ENCODE measurements around the gene KLHL18. TPM values are rescaled to one million over a fixed set of nuclear protein-coding genes. Genes with fewer than 3 reads are reported as not detected.
"Not testable (repeated sequence)": the region's sequence is repeated elsewhere in the genome, so short reads cannot be mapped to it uniquely, and the experiment has no call there.

KLHL18 gene
- total RNA-seq, 1 donor from 2014 or later = 49.8 TPM

DNA sequence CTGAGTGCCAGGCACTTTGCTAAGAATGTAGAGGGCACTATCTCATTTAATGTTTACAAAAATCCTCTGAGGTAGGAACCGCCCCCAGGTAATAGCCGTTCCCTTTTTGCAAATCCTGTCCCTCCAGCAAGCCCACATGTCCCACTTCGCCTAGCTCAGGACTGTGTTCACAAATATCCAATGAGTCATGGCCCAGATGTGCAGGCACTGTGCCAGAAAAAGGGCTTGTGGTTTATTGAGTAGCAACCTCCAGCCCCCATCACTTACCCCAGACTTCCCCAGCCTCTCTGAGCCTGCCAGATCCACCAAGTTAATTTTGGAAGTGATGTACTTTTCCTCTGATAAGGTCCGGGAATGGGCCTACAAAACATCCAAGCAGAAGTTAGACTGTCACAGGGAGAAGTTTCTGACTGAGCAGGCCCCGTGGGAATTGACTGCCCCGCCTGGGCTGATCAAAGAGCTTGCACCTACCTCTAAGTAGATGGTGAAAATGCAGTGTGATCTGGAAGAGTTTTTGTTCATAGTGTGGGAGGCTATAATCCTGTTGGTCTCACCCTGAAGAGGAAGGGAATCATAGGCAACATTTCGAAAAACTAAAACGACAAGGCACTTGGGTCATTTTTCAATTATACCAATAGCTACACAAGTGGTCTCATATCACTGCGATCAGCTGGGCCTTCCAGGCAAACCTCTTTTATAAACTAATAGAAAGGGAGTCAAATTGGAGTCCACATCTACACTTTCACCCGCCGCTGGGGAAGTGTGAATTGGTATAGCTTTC is 15.8 kb upstream of the KLHL18 start:
- intact Hi-C loops (cut with DNase I) = no loop called here
- peak; percentile 88 for DNase-seq (ENCODE audit: missing footprints)
- ATAC-seq = peak; percentile 93

GRCh38 chr3:47267490-47267824 is 15.3 kb upstream of the KLHL18 start:
- DNase-seq (ENCODE audit: missing footprints) (no peak), ATAC-seq (no peak)
- intact Hi-C loops (cut with DNase I) = no loop called here

DNA sequence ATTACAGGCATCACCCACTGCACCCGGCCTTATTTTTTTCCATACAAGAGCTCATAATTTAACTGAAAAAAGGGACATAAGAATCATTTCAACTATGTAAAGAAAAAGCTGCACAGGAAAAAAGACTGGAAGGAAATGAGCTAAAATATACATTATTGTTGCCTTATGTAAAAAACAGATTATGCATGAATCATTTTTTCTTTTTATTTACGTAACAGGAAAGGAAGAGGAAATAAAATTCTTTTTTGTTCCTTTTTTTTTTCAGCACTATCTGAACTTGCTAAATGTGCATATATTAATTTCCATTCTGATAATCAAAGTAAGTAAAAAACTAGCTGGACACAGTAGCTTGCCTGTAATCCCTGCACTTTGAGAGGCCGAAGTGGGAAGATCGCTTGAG is 12.2 kb upstream of the KLHL18 start:
- intact Hi-C loops (cut with DNase I) = no loop called here
- ATAC-seq (no peak), DNase-seq (ENCODE audit: missing footprints) (no peak)

- intact Hi-C loops (cut with DNase I) = no loop called here
- no peak for DNase-seq (ENCODE audit: missing footprints)
- no peak for ATAC-seq
Observed at GRCh38 chr3:47273564-47273963, 9.2 kb upstream of the KLHL18 start.

- DNase-seq (ENCODE audit: missing footprints) (no peak), ATAC-seq (no peak)
- intact Hi-C loops (cut with DNase I) = no loop called here
Observed at GRCh38 chr3:47274652-47275051, 8.1 kb upstream of the KLHL18 start.

GRCh38 chr3:47276558-47276957 is 6.2 kb upstream of the KLHL18 start:
- no peak for ATAC-seq
- DNase-seq (ENCODE audit: missing footprints) = no peak
- intact Hi-C loops (cut with DNase I) = no loop called here

- intact Hi-C loops (cut with DNase I) = loop anchor here (5.0 to 10.0 kb wide), 3 partner anchors 42 to 116 kb away; partner anchors contain the start of gene SETD2
- no peak for ATAC-seq
- no peak for DNase-seq (ENCODE audit: missing footprints)
Observed at GRCh38 chr3:47280519-47280918, 2.2 kb upstream of the KLHL18 start.

- intact Hi-C loops (cut with DNase I) = loop anchor here (5.0 to 10.0 kb wide), 3 partner anchors 39 to 118 kb away; partner anchors contain the start of gene SETD2
- DNase-seq (ENCODE audit: missing footprints) = peak; percentile 66
- peak; percentile 10 for ATAC-seq
Observed at GRCh38 chr3:47283193-47283537, 421 bp downstream of the KLHL18 start.

GRCh38 chr3:47283591-47284364 is 1.0 kb downstream of the KLHL18 start:
- no peak for ATAC-seq
- DNase-seq (ENCODE audit: missing footprints) = no peak
- intact Hi-C loops (cut with DNase I) = loop anchor here (5.0 to 10.0 kb wide), 3 partner anchors 39 to 119 kb away; partner anchors contain the start of gene SETD2

DNA sequence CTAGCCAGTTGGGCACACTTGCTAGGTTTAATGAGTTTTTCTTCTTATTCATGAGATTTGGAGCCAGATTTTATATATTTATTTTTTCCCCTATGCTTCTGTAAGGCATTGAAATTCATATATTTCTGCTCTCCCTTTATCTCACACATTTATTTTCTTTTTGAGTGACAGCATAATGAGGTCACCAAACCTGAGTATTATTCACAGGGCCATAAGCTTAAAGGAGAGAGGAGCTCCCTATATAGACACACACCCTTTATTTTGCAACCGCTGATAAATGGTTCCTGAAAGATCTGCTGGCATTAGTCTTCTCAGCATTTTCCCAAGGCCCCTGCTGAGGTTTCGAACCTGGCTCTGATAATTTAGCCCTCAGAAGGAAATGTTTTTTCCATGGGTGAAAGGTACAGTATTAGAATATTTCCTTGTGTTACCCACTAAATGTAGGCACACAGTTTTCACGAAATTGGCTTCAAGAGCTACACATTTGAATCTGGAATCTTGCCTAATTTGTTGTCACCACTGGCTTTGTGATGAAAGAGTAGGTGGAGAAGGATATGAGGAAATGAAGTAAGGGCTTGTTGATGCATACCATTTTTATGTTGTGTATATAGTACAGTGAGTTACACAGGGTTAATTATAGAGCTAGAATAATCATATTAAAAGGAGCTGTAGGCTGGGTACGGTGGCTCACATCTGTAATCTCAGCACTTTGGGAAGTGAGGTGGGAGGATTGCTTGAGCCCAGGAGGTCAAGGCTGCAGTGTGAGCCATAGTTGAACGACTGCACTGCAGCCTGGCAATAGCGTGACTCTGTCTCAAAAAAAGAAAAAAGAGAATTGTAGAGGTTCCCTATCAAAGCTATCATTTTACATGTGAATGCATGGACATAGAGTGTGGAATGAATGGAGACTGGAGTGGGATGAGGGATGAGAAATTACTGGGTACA is 6.5 kb downstream of the KLHL18 start:
- DNase-seq (ENCODE audit: missing footprints) (no peak), ATAC-seq (no peak)
- intact Hi-C loops (cut with DNase I) = loop anchor here (10.0 kb wide), 2 partner anchors 86 to 124 kb away; partner anchors contain the start of gene SETD2

- ATAC-seq (no peak), DNase-seq (ENCODE audit: missing footprints) (no peak)
- intact Hi-C loops (cut with DNase I) = no loop called here
Observed at GRCh38 chr3:47291158-47291753, 8.5 kb downstream of the KLHL18 start.

- DNase-seq (ENCODE audit: missing footprints); ATAC-seq; intact Hi-C loops (cut with DNase I): not testable (repeated sequence)
Observed at GRCh38 chr3:47291754-47292420, 9.1 kb downstream of the KLHL18 start.

DNA sequence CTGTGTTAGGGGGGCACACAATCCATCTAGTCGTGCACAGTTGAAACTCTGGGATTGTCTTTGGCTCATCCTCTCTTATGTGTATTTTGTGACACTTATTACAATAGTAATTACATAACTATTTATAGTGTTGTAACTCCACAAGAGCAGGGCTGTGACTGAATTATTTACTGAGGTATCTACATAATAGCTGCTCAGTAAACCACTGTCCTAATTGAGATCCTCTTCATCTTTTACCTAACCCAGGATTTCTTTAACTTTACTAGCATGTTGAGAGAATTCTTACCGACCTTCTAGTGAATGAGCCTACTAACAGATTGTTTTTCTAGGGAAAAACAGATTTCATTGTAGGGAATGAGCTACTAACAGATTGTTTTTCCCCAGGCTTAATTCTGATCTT is 11.1 kb downstream of the KLHL18 start:
- ATAC-seq = no peak
- intact Hi-C loops (cut with DNase I) = no loop called here
- DNase-seq (ENCODE audit: missing footprints) = no peak

- DNase-seq (ENCODE audit: missing footprints) = no peak
- intact Hi-C loops (cut with DNase I) = no loop called here
- ATAC-seq = no peak
Observed at GRCh38 chr3:47294392-47294791, 11.6 kb downstream of the KLHL18 start.

GRCh38 chr3:47295322-47295721 is 12.6 kb downstream of the KLHL18 start:
- intact Hi-C loops (cut with DNase I) = no loop called here
- ATAC-seq (no peak), DNase-seq (ENCODE audit: missing footprints) (no peak)

DNA sequence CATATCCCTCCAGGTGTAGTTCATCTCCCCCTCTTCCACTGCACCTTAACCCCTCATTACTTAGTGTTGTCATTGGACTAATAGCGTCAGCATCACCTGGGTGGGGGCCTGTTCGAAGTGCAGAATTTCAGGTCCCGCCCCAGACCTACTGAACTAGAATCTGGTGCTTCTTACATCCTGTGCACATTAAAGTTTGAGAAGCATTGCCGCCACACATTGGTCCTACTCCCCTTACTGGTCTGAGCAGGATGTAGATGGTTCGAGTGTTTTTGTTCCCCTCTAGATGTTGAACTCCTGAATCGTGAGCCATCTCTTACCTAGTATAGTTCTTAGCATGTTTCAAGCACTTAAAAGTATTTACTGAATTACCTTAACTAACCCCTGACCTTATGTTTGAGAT is 13.2 kb downstream of the KLHL18 start:
- ATAC-seq (no peak), DNase-seq (ENCODE audit: missing footprints) (no peak)
- intact Hi-C loops (cut with DNase I) = no loop called here

- ATAC-seq (peak; percentile 34), DNase-seq (ENCODE audit: missing footprints) (no peak)
- intact Hi-C loops (cut with DNase I) = no loop called here
Observed at GRCh38 chr3:47296562-47297302, 14.0 kb downstream of the KLHL18 start.

DNA sequence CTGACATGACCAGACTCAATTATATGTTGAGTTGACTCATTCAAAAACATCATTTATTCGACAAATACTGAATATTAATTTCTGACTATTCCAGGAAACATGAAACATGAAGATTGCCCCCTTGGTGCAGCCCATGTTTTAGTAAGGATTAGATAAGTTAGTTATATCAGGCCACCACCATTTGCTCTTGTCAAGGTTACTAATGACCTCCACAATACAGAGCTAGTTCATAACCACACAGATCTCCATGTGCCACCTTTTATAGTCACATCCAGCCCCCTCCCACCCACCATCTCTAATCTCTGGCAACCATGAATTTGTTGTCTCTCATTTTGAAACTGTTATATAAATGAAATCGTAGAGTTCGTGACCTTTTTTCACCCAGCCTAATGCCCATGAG is 15.7 kb downstream of the KLHL18 start:
- intact Hi-C loops (cut with DNase I) = no loop called here
- ATAC-seq (no peak), DNase-seq (ENCODE audit: missing footprints) (no peak)

All from Right ventricle myocardium inferior (tissue), 1 donor.